Neutrophil (primary cell): ENCODE results near the gene OR2F2.

Source experiments
- H3K27ac ChIP-seq: fragments of 200-600 bp; sonication (generic); 2 replicates; pipeline ENCODE4 v1.5.1; 2016; ENCODE audit warnings: mild to moderate bottlenecking, moderate library complexity
- H3K27me3 ChIP-seq: fragments of 200-600 bp; sonication (generic); 2 replicates; pipeline ENCODE4 v1.6.0; 2016; ENCODE audit warnings: mild to moderate bottlenecking
- H3K36me3 ChIP-seq: fragments of 200-600 bp; sonication (generic); 2 replicates; pipeline ENCODE4 v1.5.1; 2017
- H3K4me1 ChIP-seq, 2 experiments: fragments of 200-600 bp in 1 of 2; sonication (generic) in 1 of 2; 1 replicate in 1 of 2; 2 replicates in 1 of 2; pipeline versions ENCODE4 v1.5.1 to v1.6.1; 2013 to 2016; ENCODE audit warnings: low read depth in 1 of 2, low read length in 1 of 2, mild to moderate bottlenecking in 1 of 2, moderate library complexity in 1 of 2; ENCODE audit not compliant: control insufficient read depth in 1 of 2, insufficient read depth in 1 of 2
- H3K4me3 ChIP-seq, 2 experiments: fragments of 200-600 bp in 1 of 2; sonication (generic) in 1 of 2; 1 replicate in 1 of 2; 2 replicates in 1 of 2; pipeline ENCODE4 v1.5.1; 2013 to 2016; ENCODE audit warnings: low read depth in 1 of 2, low read length in 1 of 2, mild to moderate bottlenecking in 1 of 2, moderate library complexity in 1 of 2
- H3K9me3 ChIP-seq: fragments of 200-600 bp; sonication (generic); 2 replicates; pipeline ENCODE4 v1.5.1; 2016
- CTCF ChIP-seq: fragments of 200-600 bp; sonication (generic); IDR thresholded peaks from 2 replicates; pipeline ENCODE4 v1.5.1; 2016; ENCODE audit warnings: antibody characterized with exemption

Gene OR2F2

GRCh38 chr7:143967398-143967797 lies 32.4 kb downstream of the OR2F2 start:
- H3K27me3 ChIP-seq = no peaks in the 10 kb centered on the region
- no peaks in the 10 kb centered on the region for H3K36me3 ChIP-seq
- H3K9me3 ChIP-seq = no peaks in the 10 kb centered on the region
- no peak overlapping the region for H3K4me3 ChIP-seq
- no peak for TF ChIP-seq CTCF
- no peaks in the 10 kb centered on the region for H3K4me1 ChIP-seq
- no peak overlapping the region for H3K27ac ChIP-seq

GRCh38 chr7:143973870-143974416 lies 38.9 kb downstream of the OR2F2 start:
- H3K4me1 ChIP-seq = no peaks in the 10 kb centered on the region
- H3K27ac ChIP-seq = no peak overlapping the region
- no peaks in the 10 kb centered on the region for H3K36me3 ChIP-seq
- no peak for TF ChIP-seq CTCF
- H3K27me3 ChIP-seq = no peaks in the 10 kb centered on the region
- H3K9me3 ChIP-seq = no peaks in the 10 kb centered on the region
- H3K4me3 ChIP-seq = no peak overlapping the region

GRCh38 chr7:143974459-143974858 lies 39.4 kb downstream of the OR2F2 start:
- no peaks in the 10 kb centered on the region for H3K36me3 ChIP-seq
- H3K9me3 ChIP-seq = no peaks in the 10 kb centered on the region
- no peaks in the 10 kb centered on the region for H3K27me3 ChIP-seq
- H3K4me1 ChIP-seq = no peaks in the 10 kb centered on the region
- no peak overlapping the region for H3K4me3 ChIP-seq
- H3K27ac ChIP-seq = no peak overlapping the region
- no peak for TF ChIP-seq CTCF

GRCh38 chr7:143975617-143976016 lies 40.6 kb downstream of the OR2F2 start:
- H3K4me1 ChIP-seq = no peaks in the 10 kb centered on the region
- H3K4me3 ChIP-seq = no peak overlapping the region
- no peaks in the 10 kb centered on the region for H3K9me3 ChIP-seq
- no peak overlapping the region for H3K27ac ChIP-seq
- no peak for TF ChIP-seq CTCF
- no peaks in the 10 kb centered on the region for H3K36me3 ChIP-seq
- no peaks in the 10 kb centered on the region for H3K27me3 ChIP-seq

- Histone ChIP-seq H3K27ac (no peak overlapping the region), H3K9me3 (no peaks in the 10 kb centered on the region), H3K4me3 (no peak overlapping the region), H3K36me3 (no peaks in the 10 kb centered on the region), H3K4me1 (no peaks in the 10 kb centered on the region), H3K27me3 (no peaks in the 10 kb centered on the region)
- no peak for TF ChIP-seq CTCF
These were observed 43.6 kb downstream of the OR2F2 start for GRCh38 chr7:143978585-143978984.

- Histone ChIP-seq H3K27me3 (no peaks in the 10 kb centered on the region), H3K4me1 (no peaks in the 10 kb centered on the region), H3K9me3 (no peaks in the 10 kb centered on the region), H3K4me3 (no peak overlapping the region), H3K27ac (no peak overlapping the region), H3K36me3 (no peaks in the 10 kb centered on the region)
- TF ChIP-seq CTCF = no peak
These were observed 44.3 kb downstream of the OR2F2 start for GRCh38 chr7:143979359-143979758.
